GM21515 (cell line): Measurements from ENCODE around the gene PROZ.

Experiments used
- ATAC-seq: cut with Tn5 transposase; IDR thresholded peaks from one replicate; pipeline ENCODE4 v1.9.1; 2021; ENCODE audit not compliant: unreplicated experiment

PROZ gene

GRCh38 chr13:113119166-113119821, 39.2 kb upstream of the PROZ start:
- no peak for ATAC-seq

GRCh38 chr13:113119822-113120189, 38.6 kb upstream of the PROZ start:
- ATAC-seq, result no peak

- no peak for ATAC-seq
Measured at GRCh38 chr13:113120300-113121182, 37.9 kb upstream of the PROZ start.

GRCh38 chr13:113121183-113121927, 37.1 kb upstream of the PROZ start:
- no peak for ATAC-seq

- ATAC-seq, result no peak
Measured at GRCh38 chr13:113121928-113122471, 36.4 kb upstream of the PROZ start.

- no peak for ATAC-seq
Measured at GRCh38 chr13:113122550-113123225, 35.8 kb upstream of the PROZ start, which contains the start of gene F10. F10 (plus strand) TSS chr13:113122799; CDS start chr13:113122856, 57 bp downstream.

GRCh38 chr13:113123226-113124201, 34.9 kb upstream of the PROZ start:
- ATAC-seq, result no peak

GRCh38 chr13:113124211-113124970, 34.1 kb upstream of the PROZ start:
- ATAC-seq, result no peak

- no peak for ATAC-seq
Measured at GRCh38 chr13:113125506-113126264, 32.8 kb upstream of the PROZ start.

GRCh38 chr13:113126265-113127150, 31.9 kb upstream of the PROZ start:
- ATAC-seq, result no peak

GRCh38 chr13:113129480-113129879, 29.0 kb upstream of the PROZ start:
- ATAC-seq, result no peak

- no peak for ATAC-seq
Measured at GRCh38 chr13:113129921-113130750, 28.3 kb upstream of the PROZ start.

- ATAC-seq, result no peak
Measured at GRCh38 chr13:113135281-113135760, 23.1 kb upstream of the PROZ start.

GRCh38 chr13:113137691-113138298, 20.7 kb upstream of the PROZ start:
- no peak for ATAC-seq

- no peak for ATAC-seq
Measured at GRCh38 chr13:113138792-113139551, 19.5 kb upstream of the PROZ start.
